ENCODE data around the gene CEP95.

- TF ChIP-seq CTCF (IDR thresholded peaks at IDR 0.05), result peak in 1 of 3 donors; percentile 1
- no peak for TF ChIP-seq POLR2A (IDR thresholded peaks at IDR 0.05)
- no peak for TF ChIP-seq EP300 (IDR thresholded peaks at IDR 0.05)
Measured at GRCh38 chr17:64497565-64498035, 9.2 kb upstream of the CEP95 start.

All from ovary (tissue), 3 donors.